Lower lobe of right lung (tissue), 2 donors: ENCODE measurements around the gene PARS2. TPM values are rescaled to one million over a fixed set of nuclear protein-coding genes. Genes with fewer than 3 reads are reported as not detected.

Experiments
- ATAC-seq, 2 donors: fragments of 200-7000 bp; cut with Tn5 transposase; one replicate each; pipeline ENCODE4 v1.9.1; 2020 to 2022; ENCODE audit warnings: mild to moderate bottlenecking in 2 of 2, moderate library complexity in 2 of 2
- DNase-seq: peaks from one replicate; pipeline ENCODE4 v3.0.0-alpha.2; 2020
- H3K27ac ChIP-seq: fragments of 200-600 bp; one replicate; pipeline ENCODE4 v1.8.0; 2022
- H3K27me3 ChIP-seq: fragments of 200-600 bp; one replicate; pipeline ENCODE4 v1.8.0; 2022; ENCODE audit warnings: low read depth
- H3K36me3 ChIP-seq: fragments of 200-600 bp; one replicate; pipeline ENCODE4 v1.8.0; 2022; ENCODE audit warnings: mild to moderate bottlenecking
- H3K4me1 ChIP-seq: fragments of 200-600 bp; one replicate; pipeline ENCODE4 v1.8.0; 2022
- H3K4me3 ChIP-seq: fragments of 200-600 bp; one replicate; pipeline ENCODE4 v1.8.0; 2022; ENCODE audit warnings: mild to moderate bottlenecking
- H3K9me3 ChIP-seq: fragments of 200-600 bp; one replicate; pipeline ENCODE4 v1.8.0; 2022
- CTCF ChIP-seq: fragments of 200-600 bp; IDR thresholded peaks from one replicate; pipeline ENCODE4 v1.8.0; 2022; ENCODE audit warnings: antibody characterized with exemption, mild to moderate bottlenecking
- intact Hi-C: fragments of 100-400 bp; cut with DNase I; formaldehyde crosslinking; loops from one replicate; pipeline ENCODE4 v1.11.0; 2022
- total RNA-seq: library from RNA; stranded (reverse); fragmentation: NEBNext Ultra II Directional; extraction: Animal tissue kit (Norgen Biotek cat#: 25700); gene quantifications from one replicate; pipeline ENCODE4 v1.2.1, GENCODE V29; 2021
- donor health status: DM: no; HTN: yes; CAD: no; lungs with severe emphysema.

PARS2 gene
- total RNA-seq, 1 donor from 2014 or later: 3.3 TPM

GRCh38 chr1:54721719-54722118 lies 42.6 kb downstream of the PARS2 start:
- Histone ChIP-seq H3K4me1 (peaks cover 6% of the 10 kb centered on the region), H3K27ac (no peak overlapping the region), H3K9me3 (no peaks in the 10 kb centered on the region), H3K36me3 (peaks cover 85% of the 10 kb centered on the region), H3K27me3 (no peaks in the 10 kb centered on the region), H3K4me3 (no peak overlapping the region)
- intact Hi-C loops: no loop called here
- TF ChIP-seq CTCF: no peak
- ATAC-seq: no peak
- no peak for DNase-seq

GRCh38 chr1:54716299-54717047 lies 47.9 kb downstream of the PARS2 start:
- ATAC-seq: no peak
- intact Hi-C loops: no loop called here

GRCh38 chr1:54715493-54716298 lies 48.6 kb downstream of the PARS2 start, which contains the start of gene TTC4:
Gene TTC4, plus strand, starts transcription at chr1:54715861. Its CDS starts 48 bp downstream, at chr1:54715909.
- intact Hi-C loops: no loop called here
- Histone ChIP-seq H3K9me3 (no peaks in the 10 kb centered on the region), H3K4me1 (peaks cover 16% of the 10 kb centered on the region), H3K36me3 (peaks cover 25% of the 10 kb centered on the region), H3K27me3 (no peaks in the 10 kb centered on the region), H3K27ac (peak within 1 kb of the TSS; percentile 78), H3K4me3 (peak within 1 kb of the TSS; percentile 80)
- TF ChIP-seq CTCF: no peak
- ATAC-seq: peak; percentile 99
- DNase-seq: peak; percentile 88

More at GRCh38 chr1:54716299-54717047, 47.9 kb downstream of the PARS2 start:
- H3K4me3 ChIP-seq: peak overlapping the region; percentile 80
- no peaks in the 10 kb centered on the region for H3K9me3 ChIP-seq
- H3K36me3 ChIP-seq: peaks cover 32% of the 10 kb centered on the region
- no peak for DNase-seq
- H3K27me3 ChIP-seq: no peaks in the 10 kb centered on the region
- H3K27ac ChIP-seq: peak overlapping the region; percentile 78
- H3K4me1 ChIP-seq: peaks cover 16% of the 10 kb centered on the region
- TF ChIP-seq CTCF: no peak

- Histone ChIP-seq H3K27me3 (no peaks in the 10 kb centered on the region), H3K9me3 (no peaks in the 10 kb centered on the region), H3K27ac (peak overlapping the region; percentile 78), H3K36me3 (peaks cover 21% of the 10 kb centered on the region), H3K4me1 (peaks cover 16% of the 10 kb centered on the region), H3K4me3 (peak overlapping the region; percentile 80)
- TF ChIP-seq CTCF: no peak
- ATAC-seq: peak in 1 of 2 donors; percentile 3
- no peak for DNase-seq
- intact Hi-C loops: no loop called here
Observed at GRCh38 chr1:54714881-54715492, 49.3 kb downstream of the PARS2 start.

GRCh38 chr1:54711536-54711935 lies 52.8 kb downstream of the PARS2 start:
- no peak overlapping the region for H3K4me3 ChIP-seq
- no peaks in the 10 kb centered on the region for H3K27me3 ChIP-seq
- DNase-seq (no peak), ATAC-seq (no peak)
- peaks cover 9% of the 10 kb centered on the region for H3K4me1 ChIP-seq
- H3K9me3 ChIP-seq: no peaks in the 10 kb centered on the region
- no peaks in the 10 kb centered on the region for H3K36me3 ChIP-seq
- TF ChIP-seq CTCF: no peak
- no peak overlapping the region for H3K27ac ChIP-seq
- intact Hi-C loops: no loop called here
